Activated B cell treated with CpG ODN at 0.5 μM for 24 hours (primary cell): ENCODE data around the gene CEACAM4. TPM values are rescaled to one million over a fixed set of nuclear protein-coding genes. Genes with fewer than 3 reads are reported as not detected.
"Not testable (repeated sequence)": the region's sequence is repeated elsewhere in the genome, so short reads cannot be mapped to it uniquely, and the experiment has no call there.

ENCODE experiments used
- ATAC-seq: fragments of 200-7000 bp; cut with Tn5 transposase; one replicate; pipeline ENCODE4 v1.10.0; 2021; ENCODE audit warnings: low read depth, mild to moderate bottlenecking, moderate library complexity
- CTCF ChIA-PET: fragments of 350-600 bp; sonication (Branson Sonifier 250); formaldehyde crosslinking; loops from one replicate; lab custom pipeline; 2021; ENCODE audit warnings: antibody characterized with exemption; lab: Charles Lee
- POLR2A ChIA-PET: fragments of 350-600 bp; sonication (Branson Sonifier 250); formaldehyde crosslinking; loops from one replicate; lab custom pipeline; 2021; ENCODE audit warnings: antibody characterized with exemption; lab: Charles Lee
- DNase-seq: peaks from one replicate; pipeline ENCODE4 v3.0.0; 2022
- H3K27ac Mint-ChIP-seq: one replicate; pipeline ENCODE4 v1.8.0; 2020; ENCODE audit warnings: mixed read lengths
- H3K27me3 Mint-ChIP-seq: one replicate; pipeline ENCODE4 v1.8.0; 2021; ENCODE audit warnings: mixed read lengths
- H3K36me3 Mint-ChIP-seq: one replicate; pipeline ENCODE4 v1.8.0; 2021; ENCODE audit warnings: low read depth, mixed read lengths
- H3K4me1 Mint-ChIP-seq: one replicate; pipeline ENCODE4 v1.8.0; 2021; ENCODE audit warnings: mixed read lengths
- H3K4me3 Mint-ChIP-seq: one replicate; pipeline ENCODE4 v1.8.0; 2020; ENCODE audit warnings: mild to moderate bottlenecking, mixed read lengths
- H3K9me3 Mint-ChIP-seq: one replicate; pipeline ENCODE4 v1.8.0; 2020; ENCODE audit warnings: mixed read lengths
- CTCF ChIP-seq: fragments of 200-600 bp; IDR thresholded peaks from one replicate; pipeline ENCODE4 v1.8.0; 2022; ENCODE audit warnings: antibody characterized with exemption, mild to moderate bottlenecking
- intact Hi-C: fragments of 100-400 bp; cut with micrococcal nuclease; formaldehyde crosslinking; loops from one replicate; pipeline ENCODE4 v1.15.1; 2024
- total RNA-seq: library from RNA; stranded (reverse); gene quantifications from 2 replicates; pipeline ENCODE4 v1.2.3, GENCODE V29; 2022

Gene CEACAM4
- total RNA-seq, 1 donor from 2014 or later, result not detected

- CTCF ChIA-PET, result interaction anchor here (1.1 kb wide), 1 partner anchor 15 kb away, joined by 3 read pairs; no protein-coding TSS in a partner anchor
- H3K36me3 Mint-ChIP-seq, result peaks cover 2% of the 10 kb centered on the region
- TF ChIP-seq CTCF, result no peak
- no peak overlapping the region for H3K27ac Mint-ChIP-seq
- intact Hi-C loops, result no loop called here
- peaks cover 59% of the 10 kb centered on the region for H3K27me3 Mint-ChIP-seq
- peaks cover 13% of the 10 kb centered on the region for H3K9me3 Mint-ChIP-seq
- DNase-seq, result no peak
- no peaks in the 10 kb centered on the region for H3K4me1 Mint-ChIP-seq
- ATAC-seq, result no peak
- POLR2A ChIA-PET, result no interaction called here
- no peak overlapping the region for H3K4me3 Mint-ChIP-seq
Measured at GRCh38 chr19:41657157-41657556, 30.3 kb upstream of the CEACAM4 start.

- H3K36me3 Mint-ChIP-seq, DNase-seq, H3K4me3 Mint-ChIP-seq, intact Hi-C loops, ATAC-seq, H3K27ac Mint-ChIP-seq, H3K4me1 Mint-ChIP-seq, POLR2A ChIA-PET: not testable (repeated sequence)
- Mint-ChIP-seq H3K27me3 (peaks cover 62% of the 10 kb centered on the region), H3K9me3 (peaks cover 11% of the 10 kb centered on the region)
- CTCF ChIA-PET, result interaction anchor here (2.9 kb wide), 1 partner anchor 15 kb away, joined by 8 read pairs; no protein-coding TSS in a partner anchor
Measured at GRCh38 chr19:41656756-41657155, 29.9 kb upstream of the CEACAM4 start.

GRCh38 chr19:41652250-41652649 lies 25.4 kb upstream of the CEACAM4 start:
- Mint-ChIP-seq H3K27me3 (peaks cover 60% of the 10 kb centered on the region), H3K4me1 (no peaks in the 10 kb centered on the region), H3K9me3 (peaks cover 11% of the 10 kb centered on the region), H3K27ac (no peak overlapping the region), H3K36me3 (peaks cover 2% of the 10 kb centered on the region), H3K4me3 (no peak overlapping the region)
- no peak for ATAC-seq
- TF ChIP-seq CTCF, result no peak
- CTCF ChIA-PET, result interaction anchor here (0.9 to 2.5 kb wide), 2 partner anchors 10 to 12 kb away, joined by 3 to 18 read pairs; no protein-coding TSS in a partner anchor
- DNase-seq, result no peak
- intact Hi-C loops, result no loop called here
- POLR2A ChIA-PET, result interaction anchor here (0.6 kb wide), 1 partner anchor 362 kb away, joined by 3 read pairs; no protein-coding TSS in a partner anchor

- DNase-seq, result no peak
- POLR2A ChIA-PET, result no interaction called here
- no peak for TF ChIP-seq CTCF
- peaks cover 56% of the 10 kb centered on the region for H3K27me3 Mint-ChIP-seq
- peaks cover 11% of the 10 kb centered on the region for H3K9me3 Mint-ChIP-seq
- no peak for ATAC-seq
- no peak overlapping the region for H3K27ac Mint-ChIP-seq
- H3K4me1 Mint-ChIP-seq, result no peaks in the 10 kb centered on the region
- intact Hi-C loops, result no loop called here
- CTCF ChIA-PET, result interaction anchor here (1.9 kb wide), 1 partner anchor 10 kb away, joined by 8 read pairs; no protein-coding TSS in a partner anchor
- H3K4me3 Mint-ChIP-seq, result no peak overlapping the region
- peaks cover 2% of the 10 kb centered on the region for H3K36me3 Mint-ChIP-seq
Measured at GRCh38 chr19:41649827-41650226, 23.0 kb upstream of the CEACAM4 start.

- POLR2A ChIA-PET, result no interaction called here
- Mint-ChIP-seq H3K4me3 (no peak overlapping the region), H3K4me1 (no peaks in the 10 kb centered on the region), H3K9me3 (no peaks in the 10 kb centered on the region), H3K27ac (no peak overlapping the region), H3K36me3 (no peaks in the 10 kb centered on the region), H3K27me3 (peaks cover 42% of the 10 kb centered on the region)
- no peak for ATAC-seq
- intact Hi-C loops, result no loop called here
- no peak for DNase-seq
- TF ChIP-seq CTCF, result no peak
- CTCF ChIA-PET, result interaction anchor here (0.6 to 1.5 kb wide), 3 partner anchors 10 to 99 kb away, joined by 3 to 8 read pairs (median 4); no protein-coding TSS in a partner anchor
Measured at GRCh38 chr19:41646589-41647204, 19.8 kb upstream of the CEACAM4 start.
